Measurements from ENCODE around the gene MAGI2.

MAGI2 gene

DNA sequence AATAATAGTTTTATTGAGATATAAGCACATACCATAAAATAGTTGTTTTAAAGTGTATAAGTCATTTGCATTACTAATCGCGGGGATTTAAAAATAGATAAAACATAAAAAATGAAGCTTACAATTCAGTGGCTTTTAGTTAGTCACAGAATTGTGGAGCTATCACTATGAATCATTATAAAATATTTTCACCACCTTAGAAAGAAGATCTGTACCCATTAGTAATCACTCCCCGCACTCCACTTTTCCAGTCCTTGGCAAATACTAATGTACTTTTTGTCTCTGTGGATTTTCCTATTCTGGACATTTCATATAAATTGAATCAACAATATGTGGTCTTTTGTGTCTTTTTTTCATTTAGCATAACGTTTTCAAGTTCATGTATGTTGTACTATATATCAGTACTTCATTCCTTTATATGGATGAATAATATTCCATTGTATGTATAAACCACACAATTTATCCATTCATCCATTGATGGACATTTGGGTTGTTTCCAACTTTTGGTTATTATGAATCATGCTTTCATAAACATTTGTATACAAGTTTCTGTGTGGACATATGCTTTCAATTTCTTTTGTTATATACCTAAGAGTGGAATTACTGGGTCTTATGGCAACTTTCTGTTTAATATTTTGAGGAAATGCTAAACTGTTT, 162.5 kb downstream of the MAGI2 start:
- DNase-seq (ENCODE audit: insufficient read length, low spot score) (no peak), FAIRE-seq (no peak)

DNA sequence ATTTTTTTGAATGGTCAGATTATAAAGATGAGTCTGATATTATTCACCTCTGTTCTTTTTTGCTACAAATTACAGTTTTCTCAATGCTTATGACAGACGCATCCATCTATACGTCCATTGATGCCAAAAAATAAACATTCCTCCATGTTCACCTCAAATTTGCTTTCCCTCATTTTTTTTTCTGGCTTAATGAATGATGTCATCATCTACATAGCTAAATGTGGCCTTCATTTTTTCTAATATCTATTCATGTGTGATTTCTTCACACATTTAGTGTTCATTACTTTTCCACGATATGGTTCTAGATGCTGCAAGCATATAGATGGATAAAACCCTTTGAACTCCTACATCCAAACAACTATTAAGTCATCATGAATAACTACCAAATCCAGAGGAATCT, 163.1 kb downstream of the MAGI2 start:
- DNase-seq (ENCODE audit: insufficient read length, low spot score) (no peak), FAIRE-seq (no peak)
- no peak for TF ChIP-seq SPI1 (IDR thresholded peaks at IDR 0.05; ENCODE audit: low read depth, low read length)
- TF ChIP-seq POLR2AphosphoS5 (IDR thresholded peaks at IDR 0.05; ENCODE audit: low read depth, low read length): no peak
- no peak for TF ChIP-seq POLR2A (IDR thresholded peaks at IDR 0.05; ENCODE audit: low read depth, low read length)
- no peak for TF ChIP-seq TAF1 (IDR thresholded peaks at IDR 0.05; ENCODE audit: low read depth, low read length)
- TF ChIP-seq POU2F2 (IDR thresholded peaks at IDR 0.05; ENCODE audit: low read depth, low read length): no peak
- no peak for TF ChIP-seq PAX5 (IDR thresholded peaks at IDR 0.05; ENCODE audit: insufficient read depth, low read length, severe bottlenecking)

More for the DNA sequence above, 162.5 kb downstream of the MAGI2 start:
- no peak for TF ChIP-seq TAF1 (IDR thresholded peaks at IDR 0.05; ENCODE audit: low read depth, low read length)
- no peak for TF ChIP-seq POLR2AphosphoS5 (IDR thresholded peaks at IDR 0.05; ENCODE audit: low read depth, low read length)
- TF ChIP-seq SPI1 (IDR thresholded peaks at IDR 0.05; ENCODE audit: low read depth, low read length): no peak
- no peak for TF ChIP-seq POLR2A (IDR thresholded peaks at IDR 0.05; ENCODE audit: low read depth, low read length)
- TF ChIP-seq POU2F2 (IDR thresholded peaks at IDR 0.05; ENCODE audit: low read depth, low read length): no peak

DNA sequence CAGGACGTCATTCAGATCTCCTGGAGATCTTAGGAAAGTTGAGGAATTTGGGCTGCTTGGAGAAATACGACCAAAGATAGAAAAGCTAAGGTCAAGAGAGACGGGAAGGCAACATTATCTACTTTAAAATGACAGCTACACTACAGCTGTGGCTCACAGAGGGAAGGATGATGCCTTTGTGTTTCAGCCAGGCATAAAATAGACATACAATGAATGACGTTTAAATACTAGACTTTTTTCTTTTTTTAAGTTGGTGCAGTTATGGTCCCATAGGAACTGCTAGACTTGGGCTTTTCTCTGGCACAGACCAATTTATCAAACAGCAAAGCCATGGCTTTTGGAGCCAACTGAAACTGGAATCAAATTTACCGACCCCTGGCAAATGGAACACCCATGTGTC, 164.8 kb downstream of the MAGI2 start:
- no peak for FAIRE-seq
- no peak for TF ChIP-seq TAF1 (IDR thresholded peaks at IDR 0.05; ENCODE audit: low read depth, low read length)
- no peak for TF ChIP-seq POLR2A (IDR thresholded peaks at IDR 0.05; ENCODE audit: low read depth, low read length)
- no peak for TF ChIP-seq SPI1 (IDR thresholded peaks at IDR 0.05; ENCODE audit: low read depth, low read length)
- TF ChIP-seq POU2F2 (IDR thresholded peaks at IDR 0.05; ENCODE audit: low read depth, low read length): no peak
- no peak for TF ChIP-seq POLR2AphosphoS5 (IDR thresholded peaks at IDR 0.05; ENCODE audit: low read depth, low read length)
- no peak for TF ChIP-seq PAX5 (IDR thresholded peaks at IDR 0.05; ENCODE audit: insufficient read depth, low read length, severe bottlenecking)

DNA sequence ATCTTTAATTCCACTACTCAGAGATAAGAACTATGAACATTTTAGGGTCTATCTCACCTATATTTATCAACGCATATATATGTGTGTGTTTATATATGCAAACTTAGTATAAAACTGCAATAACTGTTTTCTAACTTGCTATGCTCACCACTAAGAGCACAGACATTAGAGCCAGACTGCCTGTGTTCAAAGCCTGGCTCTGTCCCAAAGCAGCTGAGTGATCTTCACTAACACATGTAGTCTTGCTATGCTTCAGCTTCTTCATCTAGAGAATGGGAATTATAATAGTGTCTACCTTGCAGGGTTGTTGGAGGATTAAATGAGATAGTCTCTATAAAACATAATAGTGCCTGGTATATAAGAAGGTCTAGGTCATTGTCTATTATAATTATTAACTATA, 165.5 kb downstream of the MAGI2 start:
- DNase-seq (ENCODE audit: insufficient read length, low spot score) (no peak), FAIRE-seq (no peak)
- TF ChIP-seq POLR2AphosphoS5 (IDR thresholded peaks at IDR 0.05; ENCODE audit: low read depth, low read length): no peak
- TF ChIP-seq SPI1 (IDR thresholded peaks at IDR 0.05; ENCODE audit: low read depth, low read length): no peak

More for the DNA sequence above, 164.8 kb downstream of the MAGI2 start:
- no peak for DNase-seq (ENCODE audit: insufficient read length, low spot score)

- TF ChIP-seq PAX5 (IDR thresholded peaks at IDR 0.05; ENCODE audit: insufficient read depth, low read length, severe bottlenecking) (no peak), SPI1 (IDR thresholded peaks at IDR 0.05; ENCODE audit: low read depth, low read length) (no peak), POU2F2 (IDR thresholded peaks at IDR 0.05; ENCODE audit: low read depth, low read length) (no peak), TAF1 (IDR thresholded peaks at IDR 0.05; ENCODE audit: low read depth, low read length) (no peak), POLR2A (IDR thresholded peaks at IDR 0.05; ENCODE audit: low read depth, low read length) (no peak), POLR2AphosphoS5 (IDR thresholded peaks at IDR 0.05; ENCODE audit: low read depth, low read length) (no peak)
Observed at GRCh38 chr7:79286181-79286580, 167.3 kb downstream of the MAGI2 start.

GRCh38 chr7:79285756-79286155, 167.7 kb downstream of the MAGI2 start:
- no peak for DNase-seq (ENCODE audit: insufficient read length, low spot score)
- TF ChIP-seq SPI1 (IDR thresholded peaks at IDR 0.05; ENCODE audit: low read depth, low read length): no peak
- no peak for TF ChIP-seq POLR2AphosphoS5 (IDR thresholded peaks at IDR 0.05; ENCODE audit: low read depth, low read length)
- no peak for TF ChIP-seq TAF1 (IDR thresholded peaks at IDR 0.05; ENCODE audit: low read depth, low read length)
- no peak for TF ChIP-seq POU2F2 (IDR thresholded peaks at IDR 0.05; ENCODE audit: low read depth, low read length)
- no peak for TF ChIP-seq PAX5 (IDR thresholded peaks at IDR 0.05; ENCODE audit: insufficient read depth, low read length, severe bottlenecking)
- TF ChIP-seq POLR2A (IDR thresholded peaks at IDR 0.05; ENCODE audit: low read depth, low read length): no peak
- FAIRE-seq: no peak

More at GRCh38 chr7:79286181-79286580, 167.3 kb downstream of the MAGI2 start:
- no peak for DNase-seq (ENCODE audit: insufficient read length, low spot score)
- FAIRE-seq: no peak

- FAIRE-seq (no peak), DNase-seq (ENCODE audit: insufficient read length, low spot score) (no peak)
- TF ChIP-seq POU2F2 (IDR thresholded peaks at IDR 0.05; ENCODE audit: low read depth, low read length): no peak
- no peak for TF ChIP-seq SPI1 (IDR thresholded peaks at IDR 0.05; ENCODE audit: low read depth, low read length)
- TF ChIP-seq POLR2A (IDR thresholded peaks at IDR 0.05; ENCODE audit: low read depth, low read length): no peak
- no peak for TF ChIP-seq TAF1 (IDR thresholded peaks at IDR 0.05; ENCODE audit: low read depth, low read length)
- no peak for TF ChIP-seq POLR2AphosphoS5 (IDR thresholded peaks at IDR 0.05; ENCODE audit: low read depth, low read length)
- TF ChIP-seq PAX5 (IDR thresholded peaks at IDR 0.05; ENCODE audit: insufficient read depth, low read length, severe bottlenecking): no peak
Observed at GRCh38 chr7:79284211-79284610, 169.3 kb downstream of the MAGI2 start.

- FAIRE-seq (no peak), DNase-seq (ENCODE audit: insufficient read length, low spot score) (no peak)
- no peak for TF ChIP-seq SPI1 (IDR thresholded peaks at IDR 0.05; ENCODE audit: low read depth, low read length)
- no peak for TF ChIP-seq PAX5 (IDR thresholded peaks at IDR 0.05; ENCODE audit: insufficient read depth, low read length, severe bottlenecking)
- TF ChIP-seq POLR2A (IDR thresholded peaks at IDR 0.05; ENCODE audit: low read depth, low read length): no peak
- TF ChIP-seq TAF1 (IDR thresholded peaks at IDR 0.05; ENCODE audit: low read depth, low read length): no peak
- TF ChIP-seq POU2F2 (IDR thresholded peaks at IDR 0.05; ENCODE audit: low read depth, low read length): no peak
- no peak for TF ChIP-seq POLR2AphosphoS5 (IDR thresholded peaks at IDR 0.05; ENCODE audit: low read depth, low read length)
Observed at GRCh38 chr7:79282882-79283602, 170.4 kb downstream of the MAGI2 start.

- no peak for DNase-seq (ENCODE audit: insufficient read length, low spot score)
- no peak for TF ChIP-seq POU2F2 (IDR thresholded peaks at IDR 0.05; ENCODE audit: low read depth, low read length)
- no peak for TF ChIP-seq POLR2AphosphoS5 (IDR thresholded peaks at IDR 0.05; ENCODE audit: low read depth, low read length)
- TF ChIP-seq PAX5 (IDR thresholded peaks at IDR 0.05; ENCODE audit: insufficient read depth, low read length, severe bottlenecking): no peak
- TF ChIP-seq POLR2A (IDR thresholded peaks at IDR 0.05; ENCODE audit: low read depth, low read length): no peak
- TF ChIP-seq SPI1 (IDR thresholded peaks at IDR 0.05; ENCODE audit: low read depth, low read length): no peak
- TF ChIP-seq TAF1 (IDR thresholded peaks at IDR 0.05; ENCODE audit: low read depth, low read length): no peak
- no peak for FAIRE-seq
Observed at GRCh38 chr7:79282070-79282694, 171.3 kb downstream of the MAGI2 start.

Data from GM12891 (cell line).